ENCODE measurements around the gene HOGA1.
A peak's percentile ranks its signal among the peaks of the same experiment; 100 is the strongest.

Gene HOGA1

DNA sequence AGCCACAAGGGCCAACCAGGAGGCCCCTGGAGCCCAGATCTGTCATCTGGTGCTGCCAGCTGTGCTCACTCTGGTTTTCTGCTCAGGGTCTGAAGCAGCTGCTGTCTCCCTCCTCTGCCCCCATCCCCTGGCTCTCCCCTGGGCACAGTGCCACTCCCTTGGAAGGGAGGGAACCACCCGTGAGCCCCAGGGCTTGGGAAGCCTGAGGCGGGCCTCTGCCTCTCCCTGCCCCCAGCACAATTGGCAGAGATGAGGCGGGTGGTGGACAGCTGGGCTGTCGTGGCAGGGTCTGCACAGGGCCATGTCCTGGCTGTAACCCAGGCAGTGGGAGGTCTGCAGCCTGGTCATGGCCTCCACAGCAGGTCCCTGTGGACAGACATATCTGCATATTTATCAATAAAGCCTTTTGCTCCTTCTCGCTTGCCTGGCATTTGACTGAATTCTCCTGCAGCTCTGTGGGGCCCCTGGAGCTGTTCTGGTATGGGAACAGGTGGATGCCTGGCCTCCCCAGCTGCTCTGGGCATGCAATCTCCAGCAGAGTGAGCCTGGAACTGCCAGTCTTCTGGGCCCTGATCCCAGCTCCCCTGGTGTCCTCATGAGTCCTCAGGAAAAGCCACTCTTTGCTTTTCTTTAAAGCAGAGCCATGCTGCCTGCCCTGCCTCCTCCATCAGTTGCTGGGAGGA lies 13.3 kb upstream of the HOGA1 start:
- ATAC-seq (ENCODE audit: low read depth) (no peak), DNase-seq (ENCODE audit: low spot score) (no peak)
- TF ChIP-seq, protein P1, sequence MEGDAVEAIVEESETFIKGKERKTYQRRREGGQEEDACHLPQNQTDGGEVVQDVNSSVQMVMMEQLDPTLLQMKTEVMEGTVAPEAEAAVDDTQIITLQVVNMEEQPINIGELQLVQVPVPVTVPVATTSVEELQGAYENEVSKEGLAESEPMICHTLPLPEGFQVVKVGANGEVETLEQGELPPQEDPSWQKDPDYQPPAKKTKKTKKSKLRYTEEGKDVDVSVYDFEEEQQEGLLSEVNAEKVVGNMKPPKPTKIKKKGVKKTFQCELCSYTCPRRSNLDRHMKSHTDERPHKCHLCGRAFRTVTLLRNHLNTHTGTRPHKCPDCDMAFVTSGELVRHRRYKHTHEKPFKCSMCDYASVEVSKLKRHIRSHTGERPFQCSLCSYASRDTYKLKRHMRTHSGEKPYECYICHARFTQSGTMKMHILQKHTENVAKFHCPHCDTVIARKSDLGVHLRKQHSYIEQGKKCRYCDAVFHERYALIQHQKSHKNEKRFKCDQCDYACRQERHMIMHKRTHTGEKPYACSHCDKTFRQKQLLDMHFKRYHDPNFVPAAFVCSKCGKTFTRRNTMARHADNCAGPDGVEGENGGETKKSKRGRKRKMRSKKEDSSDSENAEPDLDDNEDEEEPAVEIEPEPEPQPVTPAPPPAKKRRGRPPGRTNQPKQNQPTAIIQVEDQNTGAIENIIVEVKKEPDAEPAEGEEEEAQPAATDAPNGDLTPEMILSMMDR (IDR thresholded peaks at IDR 0.05; ENCODE audit: poor library complexity, severe bottlenecking) = no peak
- H3K4me1 ChIP-seq (ENCODE audit: insufficient read depth, poor library complexity, severe bottlenecking) = peaks cover 53% of the 10 kb centered on the region
- H3K4me3 ChIP-seq (ENCODE audit: severe bottlenecking) = no peak overlapping the region
- H3K36me3 ChIP-seq (ENCODE audit: low read depth) = no peaks in the 10 kb centered on the region
- no peaks in the 10 kb centered on the region for H3K27me3 ChIP-seq (ENCODE audit: insufficient read depth, poor library complexity, severe bottlenecking)
- H3K27ac ChIP-seq (ENCODE audit: poor library complexity, severe bottlenecking) = peak overlapping the region; percentile 99
- H3K9me3 ChIP-seq (ENCODE audit: severe bottlenecking) = no peaks in the 10 kb centered on the region

DNA sequence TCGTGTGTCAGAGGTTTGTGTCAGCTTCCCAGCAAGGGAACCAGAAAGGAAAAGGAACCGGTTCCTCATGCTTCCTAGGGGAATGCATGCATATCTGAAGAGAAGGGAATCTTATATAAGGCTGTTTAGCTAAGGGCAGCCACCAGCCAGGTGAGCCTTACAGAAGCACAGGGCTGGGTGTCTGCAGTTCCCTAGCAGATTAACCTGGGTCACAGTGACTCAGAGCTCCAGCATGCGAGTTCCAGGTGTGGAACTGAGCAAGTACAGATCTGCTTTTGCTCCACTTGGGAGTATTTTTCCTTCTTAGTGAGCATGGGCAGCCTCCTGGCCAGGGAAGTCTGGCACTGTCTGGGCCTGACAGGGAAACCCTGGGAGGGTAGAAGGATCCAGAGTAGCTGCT lies 12.6 kb upstream of the HOGA1 start:
- peak; percentile 85 for ATAC-seq (ENCODE audit: low read depth)
- H3K4me1 ChIP-seq (ENCODE audit: insufficient read depth, poor library complexity, severe bottlenecking) = peaks cover 48% of the 10 kb centered on the region
- no peak overlapping the region for H3K4me3 ChIP-seq (ENCODE audit: severe bottlenecking)
- no peaks in the 10 kb centered on the region for H3K27me3 ChIP-seq (ENCODE audit: insufficient read depth, poor library complexity, severe bottlenecking)
- H3K9me3 ChIP-seq (ENCODE audit: severe bottlenecking) = no peaks in the 10 kb centered on the region
- DNase-seq (ENCODE audit: low spot score) = peak; percentile 93
- TF ChIP-seq, protein P1 (IDR thresholded peaks at IDR 0.05; ENCODE audit: poor library complexity, severe bottlenecking) = no peak
- H3K36me3 ChIP-seq (ENCODE audit: low read depth) = no peaks in the 10 kb centered on the region
- peak overlapping the region; percentile 99 for H3K27ac ChIP-seq (ENCODE audit: poor library complexity, severe bottlenecking)

DNA sequence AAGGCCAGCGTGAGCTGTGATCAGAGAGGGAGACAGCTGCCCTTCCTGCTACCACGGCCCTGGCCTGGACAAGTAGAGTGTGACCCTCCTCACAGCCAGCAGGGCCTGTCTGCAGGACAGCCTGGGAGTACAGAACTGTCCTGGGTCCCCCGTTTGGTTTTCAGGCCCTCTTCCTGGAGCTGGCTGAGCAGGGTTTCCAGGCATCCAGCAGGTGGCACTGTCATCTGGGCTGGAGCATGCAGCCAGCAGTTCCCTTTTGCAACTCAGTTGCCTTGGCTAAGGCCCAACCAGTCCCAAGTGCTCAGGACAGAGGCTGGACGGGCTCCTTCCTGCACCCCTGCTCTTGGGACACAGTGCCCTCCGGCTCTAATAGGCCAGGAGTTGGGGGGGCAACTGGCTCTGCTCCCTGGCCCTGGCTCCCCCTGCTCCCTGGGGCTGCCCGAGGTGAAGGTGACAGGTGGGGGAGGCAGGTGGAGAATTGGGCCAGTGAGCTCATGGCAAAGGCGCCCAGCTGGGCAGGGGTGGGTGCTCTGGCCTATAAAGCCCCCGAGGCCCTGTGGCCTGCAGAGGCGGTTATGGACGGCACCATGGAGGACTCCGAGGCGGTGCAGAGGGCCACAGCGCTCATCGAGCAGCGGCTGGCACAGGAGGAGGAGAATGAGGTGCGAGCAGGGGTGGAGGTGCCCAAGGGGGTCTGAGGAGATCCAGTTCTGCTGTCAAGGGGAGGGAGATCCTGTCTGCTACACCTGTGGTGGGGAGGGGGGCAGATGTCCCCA lies 11.8 kb upstream of the HOGA1 start, which contains the start of gene ANKRD2:
Gene ANKRD2 (plus strand): TSS at position 566 of the 776 bp plus-strand sequence. CDS start 10 bp downstream, at position 576.
- Histone ChIP-seq H3K27ac (ENCODE audit: poor library complexity, severe bottlenecking) (peak within 1 kb of the TSS; percentile 99), H3K36me3 (ENCODE audit: low read depth) (no peaks in the 10 kb centered on the region), H3K4me3 (ENCODE audit: severe bottlenecking) (no peak within 1 kb of the TSS), H3K9me3 (ENCODE audit: severe bottlenecking) (no peaks in the 10 kb centered on the region), H3K4me1 (ENCODE audit: insufficient read depth, poor library complexity, severe bottlenecking) (peaks cover 47% of the 10 kb centered on the region), H3K27me3 (ENCODE audit: insufficient read depth, poor library complexity, severe bottlenecking) (no peaks in the 10 kb centered on the region)
- ATAC-seq (ENCODE audit: low read depth) (peak; percentile 47), DNase-seq (ENCODE audit: low spot score) (no peak)
- TF ChIP-seq, protein P1 (IDR thresholded peaks at IDR 0.05; ENCODE audit: poor library complexity, severe bottlenecking) = peak; percentile 94

DNA sequence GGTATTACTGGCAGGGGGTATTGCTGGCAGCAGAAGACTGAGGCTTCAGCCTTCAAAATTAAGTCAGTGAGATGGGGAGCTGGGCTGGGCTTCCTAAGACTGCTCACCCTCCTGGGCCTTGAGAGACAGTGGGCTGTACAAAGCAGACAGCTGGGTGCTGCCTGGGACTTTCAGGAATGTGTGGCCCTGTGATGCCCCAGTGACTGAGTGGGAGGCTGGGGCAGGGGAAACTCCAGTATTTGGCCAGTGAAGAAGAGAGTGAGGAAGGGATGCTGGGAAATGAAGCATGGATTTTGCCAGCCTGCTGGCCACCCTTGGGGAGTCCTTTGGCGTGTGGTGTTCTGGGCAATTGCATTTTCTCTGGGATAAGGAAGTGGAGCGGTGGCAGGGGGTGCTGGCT lies 11.2 kb upstream of the HOGA1 start:
- TF ChIP-seq, protein P1 (IDR thresholded peaks at IDR 0.05; ENCODE audit: poor library complexity, severe bottlenecking) = no peak
- Histone ChIP-seq H3K4me3 (ENCODE audit: severe bottlenecking) (no peak overlapping the region), H3K4me1 (ENCODE audit: insufficient read depth, poor library complexity, severe bottlenecking) (peaks cover 47% of the 10 kb centered on the region), H3K9me3 (ENCODE audit: severe bottlenecking) (no peaks in the 10 kb centered on the region), H3K36me3 (ENCODE audit: low read depth) (no peaks in the 10 kb centered on the region), H3K27ac (ENCODE audit: poor library complexity, severe bottlenecking) (peak overlapping the region; percentile 99), H3K27me3 (ENCODE audit: insufficient read depth, poor library complexity, severe bottlenecking) (no peaks in the 10 kb centered on the region)
- no peak for DNase-seq (ENCODE audit: low spot score)
- ATAC-seq (ENCODE audit: low read depth) = no peak
